Activated CD8-positive, alpha-beta memory T cell treated with anti-CD3 and anti-CD28 coated beads for 36 hours (primary cell): ENCODE data around the gene UBQLNL. TPM values are rescaled to one million over a fixed set of nuclear protein-coding genes. Genes with fewer than 3 reads are reported as not detected.

Source experiments
- total RNA-seq, 2 experiments: library from RNA; stranded (reverse); gene quantifications; one replicate each; pipeline ENCODE4 v1.2.3, GENCODE V29; 2021

UBQLNL gene
- total RNA-seq, 2 experiments from 2014 or later: 0.10 TPM; not detected in 1

Other genes with a start within 250 kb of the UBQLNL start
- gene HBE1, start 246.8 kb downstream of the UBQLNL start, total RNA-seq: not detected
- gene OR51B4, start 214.8 kb downstream of the UBQLNL start, total RNA-seq: not detected
- gene OR51B2, start 192.4 kb downstream of the UBQLNL start, total RNA-seq: not detected
- not detected for gene OR51B5, start 173.2 kb downstream of the UBQLNL start, total RNA-seq
- gene OR51B6, start 165.2 kb downstream of the UBQLNL start, total RNA-seq: not detected
- not detected for gene OR51M1, start 132.9 kb downstream of the UBQLNL start, total RNA-seq
- not detected for gene OR51Q1, start 94.6 kb downstream of the UBQLNL start, total RNA-seq
- not detected for gene OR51I1, start 75.2 kb downstream of the UBQLNL start, total RNA-seq
- gene OR51I2, start 67.4 kb downstream of the UBQLNL start, total RNA-seq: not detected
- gene OR52D1, start 28.0 kb downstream of the UBQLNL start, total RNA-seq: not detected
- gene UBQLN3, start 6.7 kb downstream of the UBQLNL start, total RNA-seq: not detected
- gene OR52H1, start 31.8 kb upstream of the UBQLNL start, total RNA-seq: not detected
- not detected for gene OR52B6, start 64.2 kb upstream of the UBQLNL start, total RNA-seq
- gene TRIM6, start 79.9 kb upstream of the UBQLNL start, total RNA-seq: under 1 TPM; 0.23 to 0.44 TPM
- gene TRIM34, start 108.3 kb upstream of the UBQLNL start, total RNA-seq: 1 to 10 TPM; 3.6 to 4.8 TPM
- gene TRIM5, start 168.4 kb upstream of the UBQLNL start, total RNA-seq: 1 to 10 TPM; 5.6 to 6.1 TPM
- 10 to 100 TPM; 67.9 to 68.5 TPM for gene TRIM22, start 173.1 kb upstream of the UBQLNL start, total RNA-seq
- gene OR56B1, start 219.7 kb upstream of the UBQLNL start, total RNA-seq: not detected
- gene OR52N4, start 237.5 kb upstream of the UBQLNL start, total RNA-seq: under 1 TPM in 1 of 2 experiments, not detected in 1; 0.21 TPM